Renal cortical epithelial cell (primary cell): ENCODE measurements around the gene ITPKB. TPM values are rescaled to one million over a fixed set of nuclear protein-coding genes. Genes with fewer than 3 reads are reported as not detected.
"Not testable (repeated sequence)": the region's sequence is repeated elsewhere in the genome, so short reads cannot be mapped to it uniquely, and the experiment has no call there.

Experiments used
- DNase-seq: peaks from one replicate; pipeline ENCODE4 v3.0.0-alpha.2; 2011; ENCODE audit warnings: low read depth
- total RNA-seq: library from RNA; depleted of rRNA; stranded (reverse); fragments of >200 nt; gene quantifications from 2 replicates; pipeline ENCODE4 v1.2.3, GENCODE V29; 2014

Gene ITPKB
- total RNA-seq, 1 donor from 2014 or later = 5.9 TPM

GRCh38 chr1:226730836-226731235 is 8.2 kb downstream of the ITPKB start:
- DNase-seq = no peak

GRCh38 chr1:226730071-226730470 is 9.0 kb downstream of the ITPKB start:
- no peak for DNase-seq

- no peak for DNase-seq
Observed at GRCh38 chr1:226728448-226728847, 10.6 kb downstream of the ITPKB start.

GRCh38 chr1:226725897-226726267 is 13.2 kb downstream of the ITPKB start:
- DNase-seq = no peak

GRCh38 chr1:226723657-226724532 is 15.2 kb downstream of the ITPKB start:
- DNase-seq = peak; percentile 74

- no peak for DNase-seq
Observed at GRCh38 chr1:226722901-226723656, 16.0 kb downstream of the ITPKB start.

- no peak for DNase-seq
Observed at GRCh38 chr1:226722240-226722900, 16.7 kb downstream of the ITPKB start.

- not testable (repeated sequence) for DNase-seq
Observed at GRCh38 chr1:226720574-226720973, 18.5 kb downstream of the ITPKB start.

- peak; percentile 71 for DNase-seq
Observed at GRCh38 chr1:226719596-226720387, 19.3 kb downstream of the ITPKB start.

GRCh38 chr1:226717256-226717909 is 21.7 kb downstream of the ITPKB start:
- peak; percentile 40 for DNase-seq

GRCh38 chr1:226716577-226716976 is 22.5 kb downstream of the ITPKB start:
- DNase-seq = no peak

- peak; percentile 45 for DNase-seq
Observed at GRCh38 chr1:226714148-226714547, 24.9 kb downstream of the ITPKB start.

- DNase-seq = no peak
Observed at GRCh38 chr1:226712742-226713419, 26.2 kb downstream of the ITPKB start.

- no peak for DNase-seq
Observed at GRCh38 chr1:226711976-226712741, 26.9 kb downstream of the ITPKB start.

GRCh38 chr1:226710501-226710900 is 28.6 kb downstream of the ITPKB start:
- no peak for DNase-seq

- no peak for DNase-seq
Observed at GRCh38 chr1:226709953-226710352, 29.1 kb downstream of the ITPKB start.

- DNase-seq = no peak
Observed at GRCh38 chr1:226708967-226709396, 30.1 kb downstream of the ITPKB start.

- peak; percentile 63 for DNase-seq
Observed at GRCh38 chr1:226708342-226708780, 30.7 kb downstream of the ITPKB start.

- no peak for DNase-seq
Observed at GRCh38 chr1:226706684-226707083, 32.4 kb downstream of the ITPKB start.
